CD14-positive monocyte (primary cell): ENCODE measurements around the gene GBA3. TPM values are rescaled to one million over a fixed set of nuclear protein-coding genes. Genes with fewer than 3 reads are reported as not detected.

Source experiments
- DNase-seq, 3 donors: peaks; one replicate each; pipeline ENCODE4 v3.0.0-alpha.2; 2011 to 2022
- H2AFZ ChIP-seq: 2 replicates; pipeline ENCODE4 v1.6.0; 2012; ENCODE audit warnings: mild to moderate bottlenecking, low read depth, low read length, inconsistent platforms; ENCODE audit not compliant: insufficient read depth, poor library complexity, severe bottlenecking
- H3K27ac ChIP-seq, 2 donors: 1 replicate in 1 of 2; 2 replicates in 1 of 2; pipeline ENCODE4 v1.5.1; 2012 to 2013; ENCODE audit warnings: low read length in 2 of 2, control low read depth in 1 of 2, inconsistent platforms in 1 of 2, low read depth in 1 of 2, mild to moderate bottlenecking in 1 of 2
- H3K27me3 ChIP-seq, 2 donors: one replicate each; pipeline versions ENCODE4 v1.6.0 to v1.6.1; 2011 to 2013; ENCODE audit warnings: low read length in 2 of 2; ENCODE audit not compliant: control insufficient read depth in 2 of 2, insufficient read depth in 2 of 2
- H3K36me3 ChIP-seq, 2 donors: replicated peaks in 1 of 2; 1 replicate in 1 of 2; 2 replicates in 1 of 2; pipeline versions ENCODE4 v1.5.1 to v1.6.1; 2012 to 2013; ENCODE audit warnings: low read length in 2 of 2, control low read depth in 1 of 2, inconsistent platforms in 1 of 2, mild to moderate bottlenecking in 1 of 2; ENCODE audit not compliant: insufficient read depth in 2 of 2, control insufficient read depth in 1 of 2
- H3K4me1 ChIP-seq, 2 donors: 1 replicate in 1 of 2; 2 replicates in 1 of 2; pipeline versions ENCODE4 v1.5.1 to v1.6.1; 2012 to 2013; ENCODE audit warnings: low read length in 2 of 2, control low read depth in 1 of 2, inconsistent platforms in 1 of 2, mild to moderate bottlenecking in 1 of 2, moderate library complexity in 1 of 2; ENCODE audit not compliant: insufficient read depth in 2 of 2, control insufficient read depth in 1 of 2
- H3K4me2 ChIP-seq: replicated peaks from 2 replicates; pipeline ENCODE3; 2012; ENCODE audit warnings: low read length, moderate library complexity, mild to moderate bottlenecking; ENCODE audit not compliant: poor library complexity, severe bottlenecking; ENCODE audit errors: extremely low read depth
- H3K4me3 ChIP-seq, 3 experiments: fragments of 200-600 bp in 1 of 3; sonication (generic) in 1 of 3; replicated peaks in 1 of 3; 1 replicate in 2 of 3; 2 replicates in 1 of 3; pipeline ENCODE4 v1.5.1; 2011 to 2013; ENCODE audit warnings: low read length in 3 of 3, mild to moderate bottlenecking in 3 of 3, control low read depth in 2 of 3, low read depth in 2 of 3, inconsistent platforms in 1 of 3, moderate library complexity in 1 of 3
- H3K79me2 ChIP-seq: 2 replicates; pipeline ENCODE4 v1.6.0; 2012; ENCODE audit warnings: mild to moderate bottlenecking, control low read depth, inconsistent platforms, low read length, moderate library complexity; ENCODE audit not compliant: insufficient read depth
- H3K9ac ChIP-seq: 2 replicates; pipeline ENCODE4 v1.6.0; 2017; ENCODE audit warnings: low read length, mild to moderate bottlenecking; ENCODE audit not compliant: insufficient read depth, poor library complexity, severe bottlenecking
- H3K9me3 ChIP-seq, 2 donors: replicated peaks in 1 of 2; 1 replicate in 1 of 2; 2 replicates in 1 of 2; pipeline versions ENCODE4 v1.5.1 to v1.6.1; 2012 to 2013; ENCODE audit warnings: low read length in 2 of 2, control low read depth in 1 of 2; ENCODE audit not compliant: control insufficient read depth in 1 of 2, insufficient read depth in 1 of 2
- H4K20me1 ChIP-seq: 2 replicates; pipeline ENCODE4 v1.6.0; 2012; ENCODE audit warnings: mild to moderate bottlenecking, low read length, control low read depth, moderate library complexity; ENCODE audit not compliant: insufficient read depth
- H3K27ac Mint-ChIP-seq, 7 donors: one replicate each; pipeline ENCODE4 v1.8.0; 2020; ENCODE audit warnings: mild to moderate bottlenecking in 7 of 7, mixed read lengths in 7 of 7, moderate library complexity in 6 of 7, inconsistent platforms in 2 of 7
- H3K27me3 Mint-ChIP-seq, 3 donors: one replicate each; pipeline ENCODE4 v1.8.0; 2021 to 2022; ENCODE audit warnings: low read depth in 3 of 3, mild to moderate bottlenecking in 3 of 3, mixed read lengths in 3 of 3, moderate library complexity in 3 of 3, inconsistent platforms in 1 of 3
- H3K36me3 Mint-ChIP-seq, 2 donors: one replicate each; pipeline ENCODE4 v1.8.0; 2020; ENCODE audit warnings: mixed read lengths in 2 of 2, inconsistent platforms in 1 of 2, mild to moderate bottlenecking in 1 of 2
- H3K4me1 Mint-ChIP-seq: one replicate; pipeline ENCODE4 v1.8.0; 2020; ENCODE audit warnings: mild to moderate bottlenecking, mixed read lengths
- H3K4me3 Mint-ChIP-seq, 2 donors: one replicate each; pipeline ENCODE4 v1.8.0; 2020; ENCODE audit warnings: mild to moderate bottlenecking in 2 of 2, mixed read lengths in 2 of 2, moderate library complexity in 1 of 2
- H3K9me3 Mint-ChIP-seq, 7 donors: one replicate each; pipeline ENCODE4 v1.8.0; 2020 to 2022; ENCODE audit warnings: mixed read lengths in 7 of 7, mild to moderate bottlenecking in 6 of 7, moderate library complexity in 6 of 7, inconsistent platforms in 2 of 7
- WGBS: methylation state at CpG from one replicate; pipeline ENCODE4 v1.1.5; 2013; ENCODE audit warnings: missing lambda C conversion rate; ENCODE audit not compliant: insufficient coverage; 5-methylcytosine and 5-hydroxymethylcytosine counted together
- intact Hi-C, 2 donors: fragments of 100-400 bp; cut with micrococcal nuclease; formaldehyde crosslinking; loops; one replicate each; pipeline versions ENCODE4 v1.15.0 to v1.15.1; 2023
- polyA plus RNA-seq, 3 donors: library from polyadenylated mRNA; depleted of rRNA in 1 of 3; unstranded in 2 of 3; stranded (reverse) in 1 of 3; fragments of 300-500 nt in 2 of 3; fragments of >200 nt in 1 of 3; fragmentation: Illumina TruSeq in 2 of 3; gene quantifications; 1 replicate in 2 of 3; 2 replicates in 1 of 3; pipeline ENCODE4 v1.2.3, GENCODE V29; 2012 to 2021
- TF ChIP-seq, protein P1 (sequence below): fragments of 200-600 bp; IDR thresholded peaks from one replicate; pipeline ENCODE4 v1.8.0; 2022; ENCODE audit warnings: antibody characterized with exemption, mild to moderate bottlenecking

Gene GBA3
- polyA plus RNA-seq, 3 donors = not detected

GRCh38 chr4:22850055-22850454 lies 157.3 kb downstream of the GBA3 start:
- Histone ChIP-seq H3K9ac (no peak overlapping the region), H3K4me1 (no peaks in the 10 kb centered on the region), H3K27me3 (no peaks in the 10 kb centered on the region), H3K27ac (no peak overlapping the region), H3K9me3 (peaks cover 0 to 1% of the 10 kb centered on the region in 2 donors), H3K79me2 (no peaks in the 10 kb centered on the region), H3K4me3 (no peak overlapping the region), H3K4me2 (no peak overlapping the region), H4K20me1 (no peaks in the 10 kb centered on the region), H3K36me3 (no peaks in the 10 kb centered on the region), H2AFZ (no peak overlapping the region)
- TF ChIP-seq, protein P1, sequence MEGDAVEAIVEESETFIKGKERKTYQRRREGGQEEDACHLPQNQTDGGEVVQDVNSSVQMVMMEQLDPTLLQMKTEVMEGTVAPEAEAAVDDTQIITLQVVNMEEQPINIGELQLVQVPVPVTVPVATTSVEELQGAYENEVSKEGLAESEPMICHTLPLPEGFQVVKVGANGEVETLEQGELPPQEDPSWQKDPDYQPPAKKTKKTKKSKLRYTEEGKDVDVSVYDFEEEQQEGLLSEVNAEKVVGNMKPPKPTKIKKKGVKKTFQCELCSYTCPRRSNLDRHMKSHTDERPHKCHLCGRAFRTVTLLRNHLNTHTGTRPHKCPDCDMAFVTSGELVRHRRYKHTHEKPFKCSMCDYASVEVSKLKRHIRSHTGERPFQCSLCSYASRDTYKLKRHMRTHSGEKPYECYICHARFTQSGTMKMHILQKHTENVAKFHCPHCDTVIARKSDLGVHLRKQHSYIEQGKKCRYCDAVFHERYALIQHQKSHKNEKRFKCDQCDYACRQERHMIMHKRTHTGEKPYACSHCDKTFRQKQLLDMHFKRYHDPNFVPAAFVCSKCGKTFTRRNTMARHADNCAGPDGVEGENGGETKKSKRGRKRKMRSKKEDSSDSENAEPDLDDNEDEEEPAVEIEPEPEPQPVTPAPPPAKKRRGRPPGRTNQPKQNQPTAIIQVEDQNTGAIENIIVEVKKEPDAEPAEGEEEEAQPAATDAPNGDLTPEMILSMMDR = no peak
- Mint-ChIP-seq H3K27me3 (peaks cover 0 to 1% (median 0%) of the 10 kb centered on the region in 3 donors), H3K27ac (no peak overlapping the region), H3K4me1 (no peaks in the 10 kb centered on the region), H3K4me3 (no peak overlapping the region), H3K36me3 (no peaks in the 10 kb centered on the region), H3K9me3 (peaks cover 0 to 4% (median 3%) of the 10 kb centered on the region in 7 donors)
- intact Hi-C loops = no loop called here
- DNase-seq = no peak

DNA sequence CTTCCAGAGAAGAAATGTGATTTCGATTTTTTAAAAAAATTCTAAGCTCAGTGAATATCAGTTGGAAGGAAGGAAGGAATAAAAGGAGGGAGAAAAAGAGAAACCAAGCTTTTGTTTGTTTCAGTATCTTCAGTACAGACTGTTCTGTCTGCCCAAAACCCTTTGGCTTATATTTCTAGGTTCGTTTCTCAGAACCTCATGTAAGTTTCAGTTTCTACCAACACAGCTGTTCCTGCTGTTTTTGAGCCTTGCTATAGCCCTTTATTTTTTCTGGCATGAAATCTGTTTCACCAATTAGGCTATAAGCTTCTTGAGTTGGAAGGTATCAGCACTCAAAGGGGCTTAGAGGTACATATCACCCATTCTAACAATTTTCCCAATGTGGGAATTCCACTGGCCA lies 157.9 kb downstream of the GBA3 start:
- Histone ChIP-seq H3K4me3 (no peak overlapping the region), H3K27me3 (no peaks in the 10 kb centered on the region), H3K36me3 (no peaks in the 10 kb centered on the region), H3K27ac (no peak overlapping the region), H2AFZ (no peak overlapping the region), H3K9me3 (peaks cover 0 to 3% of the 10 kb centered on the region in 2 donors), H4K20me1 (no peaks in the 10 kb centered on the region), H3K9ac (no peak overlapping the region), H3K4me1 (no peaks in the 10 kb centered on the region), H3K4me2 (no peak overlapping the region), H3K79me2 (no peaks in the 10 kb centered on the region)
- TF ChIP-seq, protein P1 = no peak
- peaks cover 0 to 10% (median 3%) of the 10 kb centered on the region in 7 donors for H3K9me3 Mint-ChIP-seq
- WGBS = 100% methylated on average over 1 of the region's 2 CpGs
- no peak overlapping the region for H3K4me3 Mint-ChIP-seq
- H3K27ac Mint-ChIP-seq = no peak overlapping the region
- no peaks in the 10 kb centered on the region for H3K36me3 Mint-ChIP-seq
- no peak for DNase-seq
- no peaks in the 10 kb centered on the region for H3K4me1 Mint-ChIP-seq
- intact Hi-C loops = no loop called here
- H3K27me3 Mint-ChIP-seq = peaks cover 0 to 3% (median 0%) of the 10 kb centered on the region in 3 donors
